AG10803 (cell line): ENCODE results near the gene ME3.

ENCODE experiments used
- DNase-seq: peaks from one replicate; pipeline ENCODE4 v3.0.0; 2010; ENCODE audit warnings: low read depth
- H3K4me3 ChIP-seq: 2 replicates; pipeline ENCODE4 v1.5.1; 2011; ENCODE audit warnings: mild to moderate bottlenecking, low read length, control low read depth
- TF ChIP-seq, protein P1 (sequence below): conservative IDR thresholded peaks from 2 replicates; pipeline ENCODE4 v1.5.1; 2011; ENCODE audit warnings: mild to moderate bottlenecking, low read length, control low read depth, inconsistent platforms

Gene ME3

DNA sequence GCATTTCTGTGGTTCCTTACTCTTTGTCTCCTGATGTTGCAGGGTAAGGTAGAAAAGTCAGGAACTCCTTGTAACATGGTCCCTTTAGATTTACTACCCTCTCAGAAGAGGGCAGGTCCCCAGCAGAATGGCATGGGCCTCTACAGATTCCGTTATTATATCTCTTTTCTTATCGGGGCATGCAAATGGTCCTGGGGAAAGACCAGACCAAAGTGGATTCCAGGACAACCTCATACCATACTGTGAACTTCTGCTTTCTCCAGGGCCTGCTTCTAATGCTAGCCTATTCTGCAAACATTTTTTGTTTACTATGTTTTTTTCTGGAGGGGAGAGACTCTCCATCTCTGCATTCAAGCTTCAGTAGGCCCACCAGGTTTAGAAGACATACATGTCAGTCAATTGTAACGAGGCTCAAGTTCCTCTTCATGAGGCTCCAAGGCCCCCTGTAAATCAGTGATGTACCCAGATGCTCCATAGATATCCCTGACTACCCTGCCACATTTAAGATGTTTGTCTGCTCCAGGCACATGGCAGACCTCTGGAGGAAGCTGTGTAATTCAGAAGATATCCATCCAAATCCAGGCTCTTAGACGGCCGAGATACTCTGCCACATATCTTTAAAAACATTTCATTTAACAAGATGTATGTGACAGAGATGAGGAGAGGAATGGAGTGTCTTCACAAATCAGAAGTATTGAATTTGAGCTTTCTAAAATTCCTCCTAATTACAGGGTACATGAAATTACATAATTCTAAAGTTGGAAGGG lies 8.5 kb upstream of the ME3 start:
- no peak for DNase-seq
- TF ChIP-seq, protein P1, sequence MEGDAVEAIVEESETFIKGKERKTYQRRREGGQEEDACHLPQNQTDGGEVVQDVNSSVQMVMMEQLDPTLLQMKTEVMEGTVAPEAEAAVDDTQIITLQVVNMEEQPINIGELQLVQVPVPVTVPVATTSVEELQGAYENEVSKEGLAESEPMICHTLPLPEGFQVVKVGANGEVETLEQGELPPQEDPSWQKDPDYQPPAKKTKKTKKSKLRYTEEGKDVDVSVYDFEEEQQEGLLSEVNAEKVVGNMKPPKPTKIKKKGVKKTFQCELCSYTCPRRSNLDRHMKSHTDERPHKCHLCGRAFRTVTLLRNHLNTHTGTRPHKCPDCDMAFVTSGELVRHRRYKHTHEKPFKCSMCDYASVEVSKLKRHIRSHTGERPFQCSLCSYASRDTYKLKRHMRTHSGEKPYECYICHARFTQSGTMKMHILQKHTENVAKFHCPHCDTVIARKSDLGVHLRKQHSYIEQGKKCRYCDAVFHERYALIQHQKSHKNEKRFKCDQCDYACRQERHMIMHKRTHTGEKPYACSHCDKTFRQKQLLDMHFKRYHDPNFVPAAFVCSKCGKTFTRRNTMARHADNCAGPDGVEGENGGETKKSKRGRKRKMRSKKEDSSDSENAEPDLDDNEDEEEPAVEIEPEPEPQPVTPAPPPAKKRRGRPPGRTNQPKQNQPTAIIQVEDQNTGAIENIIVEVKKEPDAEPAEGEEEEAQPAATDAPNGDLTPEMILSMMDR, result no peak
- no peak overlapping the region for H3K4me3 ChIP-seq

DNA sequence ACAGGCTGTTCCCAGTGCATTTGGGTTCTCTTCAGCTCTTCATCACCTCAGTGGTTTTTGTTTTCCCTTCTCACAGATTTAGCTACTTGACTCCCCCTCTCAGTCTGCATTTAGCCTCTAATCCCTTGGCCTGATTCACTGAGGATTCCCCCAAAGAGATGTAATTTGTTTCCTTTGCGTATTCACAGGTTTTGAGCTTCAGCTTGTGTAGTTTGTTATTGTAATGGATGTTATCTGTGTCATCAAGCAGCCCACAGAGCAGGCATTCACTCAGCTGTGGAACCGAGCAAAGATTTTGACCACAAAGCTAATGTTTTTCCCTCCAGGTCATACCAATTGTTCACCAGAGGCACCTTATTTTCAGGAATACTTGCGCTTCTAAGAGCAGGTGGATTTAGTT lies 6.4 kb upstream of the ME3 start:
- no peak for DNase-seq
- no peak overlapping the region for H3K4me3 ChIP-seq
- TF ChIP-seq, protein P1, result no peak

DNA sequence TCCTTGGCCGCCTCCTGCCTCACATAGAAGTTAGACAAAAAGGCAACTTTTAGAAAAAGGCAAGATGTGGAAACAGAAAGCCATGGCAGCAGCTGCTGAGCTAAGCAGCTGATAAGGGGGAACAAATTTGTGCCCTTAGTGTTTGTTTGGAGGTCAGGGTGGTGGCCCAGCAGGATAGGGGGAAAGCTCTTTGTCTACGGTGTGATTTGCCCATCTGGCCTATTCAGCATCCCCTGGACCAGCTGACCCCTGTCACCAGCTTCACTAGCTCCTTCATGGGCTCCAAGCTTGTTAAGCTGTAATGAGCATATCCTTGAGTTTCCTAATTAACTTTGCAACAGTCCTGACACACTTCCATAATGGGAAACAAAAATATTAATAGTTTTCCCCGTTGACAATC lies 5.9 kb upstream of the ME3 start:
- DNase-seq, result no peak
- TF ChIP-seq, protein P1, result no peak
- no peak overlapping the region for H3K4me3 ChIP-seq

DNA sequence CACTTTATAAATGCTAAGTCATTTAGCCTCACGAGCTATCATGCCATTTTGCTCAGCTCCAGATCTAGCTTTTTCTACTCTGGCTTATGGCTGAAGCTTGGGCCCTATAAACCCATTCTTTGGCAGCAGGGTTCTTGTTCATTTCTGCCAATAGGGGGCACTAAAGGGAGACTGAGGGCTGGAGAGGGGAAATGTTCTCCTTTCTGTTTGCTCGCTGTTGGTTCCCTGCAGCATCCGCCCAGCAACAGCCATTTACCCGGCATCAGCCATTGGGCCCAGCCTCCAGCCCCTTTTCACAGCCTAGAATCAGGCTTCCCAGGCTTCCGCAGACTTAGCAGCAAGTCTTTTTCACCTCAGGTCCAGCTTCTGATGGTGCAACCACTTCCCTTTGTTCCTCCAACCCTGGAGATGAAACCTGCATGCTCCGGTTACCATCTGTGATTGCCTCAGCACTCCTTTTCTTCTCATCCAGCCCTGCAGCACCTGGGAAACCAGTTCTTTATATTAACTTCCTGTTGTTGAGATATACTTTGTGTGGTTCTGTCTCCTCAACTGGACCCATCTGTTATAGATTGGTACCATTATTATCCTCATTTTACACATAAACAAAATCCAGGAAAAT lies 4.2 kb upstream of the ME3 start:
- no peak for DNase-seq
- TF ChIP-seq, protein P1, result peak; percentile 28
- no peak overlapping the region for H3K4me3 ChIP-seq

DNA sequence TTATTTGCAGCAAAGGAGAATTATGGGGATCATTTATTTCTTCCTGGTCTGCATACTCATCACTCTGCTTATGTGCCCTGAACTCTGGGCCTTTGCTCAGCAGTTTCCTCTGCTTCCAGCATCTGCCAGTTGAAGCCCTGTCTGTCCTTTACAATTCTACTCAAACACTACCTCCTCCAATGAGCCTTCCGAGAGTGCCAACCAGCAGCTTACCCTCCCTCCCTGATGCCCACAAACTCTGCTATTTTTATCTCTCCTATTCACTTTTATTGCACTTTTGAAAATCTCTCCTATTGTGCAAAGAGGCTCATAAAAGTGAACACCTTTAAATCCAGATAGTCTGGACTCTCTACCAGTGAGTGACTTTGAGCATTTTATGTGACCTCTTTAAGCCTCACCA lies 3.6 kb upstream of the ME3 start:
- no peak overlapping the region for H3K4me3 ChIP-seq
- TF ChIP-seq, protein P1, result no peak
- no peak for DNase-seq

DNA sequence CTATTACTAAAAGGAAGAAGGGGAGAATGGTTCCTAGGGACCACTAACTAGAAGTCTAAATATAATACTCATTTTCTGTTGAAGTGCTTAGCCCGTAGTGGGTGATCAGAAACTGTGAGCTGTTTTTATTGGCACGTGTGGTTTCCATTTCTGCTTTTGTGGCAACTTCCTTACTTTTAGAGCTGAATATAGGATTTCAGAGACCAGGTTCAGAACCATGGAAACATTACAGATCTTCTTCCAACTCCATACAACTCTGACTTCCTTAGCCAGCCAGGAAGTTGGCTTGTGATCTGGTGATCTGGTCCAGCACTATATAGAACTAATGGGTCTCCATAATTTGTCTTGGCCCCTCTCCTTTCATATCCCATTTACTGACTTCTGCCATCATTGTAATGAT lies 2.6 kb upstream of the ME3 start:
- TF ChIP-seq, protein P1, result no peak
- DNase-seq, result no peak
- H3K4me3 ChIP-seq, result no peak overlapping the region
